GM20000 (cell line): ENCODE data around the gene CAMTA1.

Experiments used
- DNase-seq: peaks from one replicate; pipeline ENCODE4 v3.0.0; 2012; ENCODE audit warnings: low spot score
- TF ChIP-seq, protein P1 (sequence below): IDR thresholded peaks from 2 replicates; pipeline ENCODE4 v1.5.1; 2012; ENCODE audit warnings: mild to moderate bottlenecking, control low read depth; ENCODE audit errors: extremely low read depth, missing control alignments

Gene CAMTA1

DNA sequence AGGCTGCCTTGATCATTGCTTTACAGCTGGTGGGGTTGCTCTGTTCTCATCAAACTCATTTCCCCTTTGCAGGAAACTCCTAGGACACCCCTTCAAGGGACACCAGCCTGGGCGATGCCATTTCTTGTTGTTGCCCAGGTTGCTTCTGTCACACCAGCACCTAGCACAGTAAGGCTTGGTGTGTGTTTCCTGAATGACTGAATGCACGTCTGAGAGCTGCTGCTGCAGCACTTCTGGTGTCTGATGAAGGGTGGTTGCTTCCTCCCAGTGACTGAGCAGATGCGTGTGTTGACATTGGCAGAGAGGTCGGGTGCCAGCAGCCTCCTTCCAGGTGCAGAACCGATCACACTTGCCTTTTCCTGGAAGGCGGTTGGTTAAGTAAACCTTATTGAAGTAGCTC, 477.4 kb downstream of the CAMTA1 start:
- no peak for DNase-seq
- TF ChIP-seq, protein P1, sequence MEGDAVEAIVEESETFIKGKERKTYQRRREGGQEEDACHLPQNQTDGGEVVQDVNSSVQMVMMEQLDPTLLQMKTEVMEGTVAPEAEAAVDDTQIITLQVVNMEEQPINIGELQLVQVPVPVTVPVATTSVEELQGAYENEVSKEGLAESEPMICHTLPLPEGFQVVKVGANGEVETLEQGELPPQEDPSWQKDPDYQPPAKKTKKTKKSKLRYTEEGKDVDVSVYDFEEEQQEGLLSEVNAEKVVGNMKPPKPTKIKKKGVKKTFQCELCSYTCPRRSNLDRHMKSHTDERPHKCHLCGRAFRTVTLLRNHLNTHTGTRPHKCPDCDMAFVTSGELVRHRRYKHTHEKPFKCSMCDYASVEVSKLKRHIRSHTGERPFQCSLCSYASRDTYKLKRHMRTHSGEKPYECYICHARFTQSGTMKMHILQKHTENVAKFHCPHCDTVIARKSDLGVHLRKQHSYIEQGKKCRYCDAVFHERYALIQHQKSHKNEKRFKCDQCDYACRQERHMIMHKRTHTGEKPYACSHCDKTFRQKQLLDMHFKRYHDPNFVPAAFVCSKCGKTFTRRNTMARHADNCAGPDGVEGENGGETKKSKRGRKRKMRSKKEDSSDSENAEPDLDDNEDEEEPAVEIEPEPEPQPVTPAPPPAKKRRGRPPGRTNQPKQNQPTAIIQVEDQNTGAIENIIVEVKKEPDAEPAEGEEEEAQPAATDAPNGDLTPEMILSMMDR, result no peak

DNA sequence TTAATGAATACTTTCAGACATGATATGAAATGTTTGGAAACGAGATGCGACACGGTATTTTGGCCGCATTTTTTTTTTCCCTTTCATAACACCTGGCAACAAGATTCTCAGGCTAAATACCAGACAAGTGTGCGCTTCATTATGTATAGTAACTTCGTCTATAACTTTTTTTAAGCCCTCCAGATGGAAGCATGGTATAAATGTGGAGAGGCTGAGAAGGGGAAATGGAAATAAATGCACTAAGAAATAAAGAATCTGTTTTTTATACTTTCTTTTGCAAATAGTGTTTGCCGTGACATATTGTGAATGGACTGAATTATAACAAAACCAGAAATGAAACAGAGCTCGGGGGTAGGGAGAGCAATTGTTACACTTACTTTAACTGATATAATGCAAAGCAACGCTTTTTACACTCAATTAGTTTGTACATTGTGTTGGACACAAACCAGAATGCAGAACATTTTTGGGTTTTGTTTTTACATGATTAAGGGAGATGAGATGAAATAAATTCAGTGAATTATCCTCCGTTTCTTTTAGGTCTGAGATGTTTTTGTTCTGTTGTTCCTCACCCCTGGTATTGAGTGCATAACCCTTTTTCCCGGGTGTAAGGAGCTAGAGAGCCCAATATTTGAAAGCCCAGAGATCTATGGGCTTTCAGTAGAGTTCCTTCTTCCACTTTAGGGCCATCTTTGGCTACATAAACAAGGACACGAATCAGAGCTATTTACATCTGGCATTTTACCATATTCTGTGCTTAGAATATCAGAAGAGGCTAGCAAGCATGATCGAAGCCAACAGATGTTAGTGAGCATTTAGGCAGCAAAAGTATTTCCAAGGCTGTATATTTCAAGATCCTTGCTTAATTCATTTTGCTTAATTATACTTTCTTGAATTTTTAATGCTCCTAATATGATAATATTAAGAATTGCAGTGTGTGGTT, 478.0 kb downstream of the CAMTA1 start:
- TF ChIP-seq, protein P1, result no peak

DNA sequence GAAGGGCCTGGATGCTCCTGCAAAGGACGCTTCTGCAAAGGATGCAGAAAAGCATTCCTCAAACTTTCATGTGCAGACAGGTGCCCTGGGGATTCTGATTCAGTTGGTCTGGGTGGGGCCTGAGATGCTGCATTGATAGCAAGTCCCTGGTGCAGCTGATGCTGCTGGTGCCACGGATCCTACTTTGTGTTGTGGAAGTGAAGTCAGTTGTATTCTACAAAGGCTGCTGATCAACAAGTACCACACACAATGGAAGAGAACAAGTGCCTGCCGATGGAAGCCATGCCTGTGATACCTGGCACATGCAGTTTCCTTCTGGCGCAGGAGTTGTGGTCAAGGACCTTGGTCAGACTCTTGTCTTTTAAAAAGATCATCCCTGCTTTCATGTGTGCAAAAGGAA, 478.8 kb downstream of the CAMTA1 start:
- no peak for DNase-seq
- TF ChIP-seq, protein P1, result no peak

More for the DNA sequence above, 478.0 kb downstream of the CAMTA1 start:
- DNase-seq, result no peak

DNA sequence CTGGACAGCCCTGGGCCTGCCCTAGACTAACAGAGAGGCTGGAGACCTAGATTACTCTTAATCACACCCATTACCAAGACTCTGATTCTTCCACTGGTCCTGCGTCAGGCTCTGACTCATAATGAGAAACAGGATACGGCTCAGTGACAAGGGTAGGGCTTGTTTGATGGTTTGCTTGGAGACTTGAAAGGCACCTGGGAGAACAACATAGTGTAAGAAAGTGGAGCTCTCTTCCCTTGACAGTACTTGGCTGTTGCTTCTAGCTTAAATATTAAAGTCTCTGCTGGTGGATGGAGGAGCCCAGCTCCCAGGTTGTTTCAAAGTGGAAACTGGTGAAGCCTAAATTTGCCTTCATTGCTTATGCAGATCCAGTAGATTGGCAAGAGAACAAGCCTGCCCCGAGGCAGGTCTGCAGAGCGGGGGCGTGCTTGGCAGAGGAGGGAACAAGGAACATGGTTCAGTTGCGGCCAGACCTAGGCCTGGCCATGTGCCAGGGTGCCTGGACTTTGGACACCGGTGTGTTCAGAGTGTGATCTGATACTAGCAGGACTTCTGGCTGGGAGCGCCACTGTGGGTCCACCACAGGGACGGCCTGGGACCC, 480.6 kb downstream of the CAMTA1 start:
- TF ChIP-seq, protein P1, result no peak
- no peak for DNase-seq

DNA sequence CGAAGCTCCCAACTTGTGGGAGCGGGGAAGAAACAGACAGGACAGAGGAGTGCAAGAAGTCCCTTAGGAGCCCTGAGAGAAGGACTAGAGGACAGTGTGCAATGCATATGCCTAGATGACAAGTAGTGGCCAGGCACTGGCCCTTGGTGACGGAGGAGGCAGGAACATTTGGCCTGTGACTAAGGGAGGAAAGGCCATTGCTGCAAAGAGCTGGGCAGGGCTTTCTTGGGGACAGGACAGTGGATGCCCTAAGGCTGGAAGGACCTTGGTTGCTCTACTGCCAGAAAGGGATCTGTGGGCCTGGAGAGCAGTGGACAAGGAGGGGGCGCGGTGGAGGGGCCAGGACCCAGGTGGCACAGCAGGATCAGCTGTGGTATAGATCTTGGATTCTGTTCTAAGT, 481.3 kb downstream of the CAMTA1 start:
- TF ChIP-seq, protein P1, result no peak
- no peak for DNase-seq

DNA sequence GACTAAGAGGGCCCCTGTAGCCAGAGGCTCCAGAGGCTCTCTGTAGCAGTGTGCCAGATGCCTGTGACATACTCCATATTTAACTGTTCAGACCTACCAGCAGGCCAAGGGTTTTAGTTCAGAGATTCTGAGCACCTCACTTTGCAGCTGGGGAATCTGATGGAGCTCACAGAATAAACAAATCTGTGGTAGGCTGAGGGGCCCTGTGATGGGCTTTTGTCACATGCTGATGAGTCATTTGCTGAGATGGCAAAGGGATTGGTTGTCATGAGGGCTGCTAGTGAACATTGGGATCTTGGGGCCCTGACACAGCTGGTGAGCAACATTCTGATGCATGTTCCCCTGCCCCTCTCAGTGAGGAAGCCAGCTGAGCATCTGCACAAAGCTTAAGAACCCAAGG, 482.2 kb downstream of the CAMTA1 start:
- TF ChIP-seq, protein P1, result no peak
- DNase-seq, result no peak

DNA sequence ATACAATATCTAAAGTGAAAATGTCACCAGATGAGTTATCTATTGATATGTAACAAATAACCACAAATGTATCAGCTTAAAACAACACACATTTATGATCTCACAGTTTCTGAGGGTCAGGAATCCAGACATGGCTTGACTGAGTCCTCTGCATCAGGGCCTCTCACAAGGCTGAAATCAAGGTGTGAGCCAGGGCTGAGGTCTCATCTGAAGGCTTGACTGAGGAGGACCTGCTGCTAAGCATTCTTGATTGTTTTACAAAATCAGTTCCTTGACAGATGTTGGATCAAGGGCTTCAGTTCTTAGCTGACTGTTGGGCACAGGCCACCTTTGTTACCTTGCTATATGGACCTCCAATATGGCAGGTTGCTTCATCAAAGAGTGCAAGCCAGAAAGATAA, 483.7 kb downstream of the CAMTA1 start:
- no peak for DNase-seq
- TF ChIP-seq, protein P1, result no peak
